Muscle of back (tissue), 11 donors: ENCODE results near the gene KNL1. TPM values are rescaled to one million over a fixed set of nuclear protein-coding genes. Genes with fewer than 3 reads are reported as not detected.
A peak's percentile ranks its signal among the peaks of the same experiment; 100 is the strongest.
"Not testable (repeated sequence)": the region's sequence is repeated elsewhere in the genome, so short reads cannot be mapped to it uniquely, and the experiment has no call there.

Experiments
- DNase-seq, 3 donors: peaks; one replicate each; pipeline versions ENCODE4 v3.0.0 to v3.0.0-alpha.2; 2013
- polyA plus RNA-seq, 10 donors: library from polyadenylated mRNA; unstranded; fragments of 120-200 nt; gene quantifications; one replicate each; pipeline ENCODE4 v1.2.1, GENCODE V29; 2013; ENCODE audit not compliant: insufficient read length in 10 of 10

KNL1 gene
- polyA plus RNA-seq, 10 donors, result 6.8 to 16.6 (median 12.1) TPM

DNA sequence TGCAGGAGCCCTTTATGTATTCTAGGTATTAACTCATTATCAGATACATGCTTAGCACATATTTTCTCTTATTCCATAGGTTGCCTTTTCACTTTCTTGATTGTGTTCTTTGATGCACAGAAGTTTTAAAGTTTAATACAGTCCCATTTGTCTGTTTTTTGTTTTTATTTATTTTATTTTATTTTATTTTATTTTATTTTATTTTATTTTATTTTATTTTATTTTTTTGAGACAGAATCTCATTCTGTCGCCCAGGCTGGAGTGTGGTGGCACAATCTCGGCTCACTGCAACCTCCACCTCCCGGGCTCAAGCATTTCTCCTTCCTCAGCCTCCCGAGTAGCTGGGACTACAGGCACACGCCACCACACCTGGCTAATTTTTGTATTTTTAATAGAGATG lies 17.1 kb upstream of the KNL1 start:
- DNase-seq, result not testable (repeated sequence)

DNA sequence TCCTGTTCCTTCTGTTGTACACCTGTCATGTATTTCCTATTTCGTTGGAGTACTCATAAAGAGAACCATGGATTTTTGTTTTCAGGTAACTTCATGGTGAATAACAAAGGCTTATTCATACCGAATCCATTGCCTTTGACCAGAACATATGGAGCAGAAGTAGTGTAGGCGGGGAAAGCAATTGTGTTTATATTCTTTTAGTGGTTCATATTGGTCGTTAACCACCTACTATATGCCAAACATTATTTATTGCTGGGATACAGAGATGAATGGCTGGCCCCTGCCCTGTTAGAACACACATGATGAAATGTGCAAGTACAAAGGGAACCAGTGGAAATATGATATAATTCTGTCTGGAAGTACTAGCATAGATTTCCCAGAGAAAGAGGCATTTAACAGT lies 15.2 kb upstream of the KNL1 start:
- no peak for DNase-seq

DNA sequence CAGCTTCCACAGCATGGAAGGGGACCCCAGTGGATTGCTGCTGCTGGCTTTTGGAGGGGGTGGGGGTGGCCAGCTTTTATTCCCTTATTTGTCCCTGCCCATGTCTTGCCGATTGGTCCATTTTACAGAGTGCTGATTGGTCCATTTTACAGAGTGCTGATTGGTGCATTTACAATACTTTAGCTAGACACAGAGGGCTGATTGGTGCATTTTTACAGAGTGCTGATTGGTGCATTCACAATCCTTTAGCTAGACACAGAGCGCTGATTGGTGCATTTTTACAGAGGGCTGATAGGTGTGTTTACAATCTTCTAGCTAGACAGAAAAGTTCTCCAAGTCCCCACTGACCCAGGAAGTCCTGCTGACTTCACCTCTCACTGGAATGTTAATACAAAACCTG lies 12.3 kb upstream of the KNL1 start:
- not testable (repeated sequence) for DNase-seq

DNA sequence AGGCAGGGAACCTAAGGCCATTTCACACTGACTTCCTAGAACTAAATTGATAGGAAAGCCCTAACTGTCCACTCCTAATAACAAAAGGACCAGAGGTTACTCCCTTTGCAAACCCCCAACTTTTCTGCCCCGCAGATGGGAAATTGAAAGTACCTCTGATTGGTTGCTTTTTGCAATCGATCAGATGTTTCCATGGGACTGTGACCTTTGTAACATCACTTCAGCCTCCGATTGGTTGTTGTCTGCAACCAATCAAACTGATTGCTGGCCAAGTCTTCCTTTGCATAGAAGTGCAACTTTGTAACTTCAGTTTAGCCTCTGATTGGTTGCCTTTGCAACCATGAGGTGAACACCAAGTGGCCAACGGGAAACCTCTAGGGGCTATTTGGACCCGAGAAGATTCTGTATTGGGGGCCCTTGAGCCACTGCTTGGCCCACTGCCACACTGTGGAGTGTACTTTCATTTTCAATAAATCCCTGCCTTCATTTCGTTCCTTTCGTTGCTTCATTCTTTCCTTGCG lies 11.3 kb upstream of the KNL1 start:
- peak; percentile 28 to 78 (median 71) for DNase-seq

DNA sequence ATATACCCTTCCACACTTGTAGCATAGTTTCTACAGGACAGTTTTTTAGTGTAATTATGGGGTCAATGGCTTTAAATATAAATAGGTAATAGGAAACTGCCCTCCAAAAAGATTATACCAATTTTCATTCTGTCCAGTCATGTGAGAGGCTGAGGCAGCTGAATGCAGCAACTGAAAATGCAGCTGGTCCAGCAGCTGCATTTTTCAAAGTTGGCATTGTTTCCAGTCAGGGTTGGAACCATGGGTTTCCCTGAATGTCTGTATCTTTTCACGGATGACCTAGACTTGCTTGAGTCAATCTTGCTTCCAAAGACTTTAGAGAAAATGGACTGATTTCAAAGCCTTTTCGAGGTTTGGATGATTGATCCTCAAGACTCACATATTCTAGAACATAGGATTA lies 9.9 kb upstream of the KNL1 start:
- DNase-seq, result peak; percentile 45 to 75 (median 54)

DNA sequence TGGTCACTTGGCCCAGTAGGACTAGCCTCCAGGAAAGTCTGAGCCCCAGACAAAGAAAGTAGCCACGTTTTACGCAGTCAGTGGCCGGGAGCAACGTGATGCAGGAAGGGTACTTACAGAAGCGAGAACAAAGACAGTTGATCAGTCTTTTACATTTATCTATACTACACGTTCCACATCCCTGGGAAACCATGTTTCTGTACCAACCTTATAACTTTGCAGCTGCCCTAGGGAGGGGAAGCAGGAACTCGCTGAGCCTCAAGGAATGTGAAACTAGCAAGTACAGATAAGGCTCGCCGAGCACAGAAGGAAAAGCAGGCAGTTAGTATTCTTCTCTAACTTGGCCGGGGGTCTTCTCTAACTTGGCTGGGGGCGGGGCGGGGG lies 3.4 kb upstream of the KNL1 start:
- DNase-seq, result peak in 1 of 3 donors; percentile 20

DNA sequence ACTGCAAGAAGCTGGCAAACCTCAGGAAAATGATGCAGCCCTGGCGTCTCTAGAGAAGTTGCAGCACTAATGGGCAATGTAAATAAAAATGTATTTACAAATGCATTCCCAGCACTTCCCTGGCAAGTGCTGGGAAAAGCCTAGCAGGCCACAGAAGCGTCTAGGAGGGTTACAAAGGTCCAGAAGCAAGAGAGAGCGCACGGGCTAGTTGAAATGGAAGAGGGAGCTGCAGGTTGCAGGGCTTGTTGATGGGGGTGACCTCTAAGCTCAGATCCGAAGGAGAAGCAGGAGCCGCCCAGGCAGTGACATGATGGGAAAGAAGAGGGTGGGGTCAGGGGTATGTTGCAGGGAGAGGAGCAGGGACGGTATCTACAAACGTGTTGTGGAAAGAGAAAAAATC lies 2.7 kb upstream of the KNL1 start:
- no peak for DNase-seq

DNA sequence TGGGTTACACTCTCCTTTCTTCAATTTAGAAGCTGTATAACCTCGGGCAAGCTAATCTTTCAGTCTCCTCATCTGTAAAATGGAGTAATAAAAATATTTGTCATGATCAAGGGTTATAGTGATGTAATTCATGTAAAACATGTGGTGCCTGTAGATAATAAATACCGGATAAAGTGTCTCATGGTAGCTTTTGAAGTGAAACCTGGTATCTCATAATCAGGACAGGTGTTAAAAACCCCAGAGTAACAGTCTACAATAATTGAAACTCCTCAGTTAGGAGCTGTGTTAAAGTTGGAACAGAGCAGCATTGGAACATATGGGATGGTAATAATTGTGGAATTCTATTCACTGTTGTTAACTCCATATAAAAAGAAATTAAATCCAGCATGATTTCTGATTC lies 884 bp upstream of the KNL1 start:
- no peak for DNase-seq

DNA sequence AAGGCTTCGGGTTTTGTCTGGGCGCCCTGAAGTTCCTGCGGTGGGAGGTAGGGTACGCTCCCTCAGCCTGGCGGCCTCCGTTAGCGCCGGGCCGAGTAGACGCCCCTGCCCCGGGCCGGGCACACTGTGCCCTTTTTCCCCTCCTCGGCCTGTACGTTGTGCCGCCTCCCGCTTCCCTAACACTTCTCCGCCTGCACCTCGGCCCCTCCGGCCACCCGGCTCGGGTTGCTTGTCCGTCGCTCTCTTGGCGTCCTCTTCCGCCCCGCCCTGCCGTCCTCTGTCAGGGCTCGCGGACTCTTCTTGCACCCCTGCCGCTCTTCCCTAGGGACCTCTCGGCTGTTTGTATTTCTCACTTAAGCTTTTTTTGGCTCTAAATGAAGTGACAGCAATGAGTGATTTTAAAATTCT lies 384 bp downstream of the KNL1 start:
- DNase-seq, result peak; percentile 47 to 91 (median 67)

DNA sequence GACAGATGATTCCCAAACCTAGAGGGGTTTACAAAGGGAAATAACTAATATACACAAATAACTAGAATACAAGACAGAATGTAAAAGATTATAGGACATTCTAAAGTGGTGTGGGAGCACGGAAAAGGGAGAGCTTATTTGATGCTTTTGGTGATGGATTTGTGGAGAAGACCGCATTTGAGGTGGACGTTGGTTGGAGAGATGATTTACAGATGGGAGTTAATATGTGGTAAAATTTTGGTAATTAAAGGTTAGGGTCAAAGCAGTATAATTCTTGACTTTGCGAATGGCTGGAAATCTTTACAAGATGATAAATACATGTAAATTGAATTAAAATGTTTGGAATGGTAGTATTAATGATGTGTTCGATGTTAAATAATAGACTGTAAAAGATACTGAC lies 1.2 kb downstream of the KNL1 start:
- no peak for DNase-seq

DNA sequence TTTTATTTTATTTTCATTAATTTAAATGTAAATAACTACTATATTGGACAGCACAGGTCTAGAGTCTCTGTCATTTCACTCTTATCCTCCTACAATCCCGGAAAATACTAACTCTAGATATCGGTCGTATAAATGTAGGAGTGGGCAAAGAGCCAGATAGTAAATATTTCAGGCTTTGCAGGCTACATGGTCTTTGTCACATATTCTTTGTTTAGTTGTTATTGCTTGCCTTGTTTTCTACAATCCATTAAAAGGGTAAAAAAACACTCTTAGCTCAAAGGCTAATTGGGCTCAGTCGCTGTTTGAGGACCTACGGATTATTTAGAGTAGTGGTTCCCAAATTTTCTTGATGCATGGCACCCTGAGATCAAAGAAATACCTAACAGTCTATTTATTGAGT lies 1.7 kb downstream of the KNL1 start:
- DNase-seq, result no peak

DNA sequence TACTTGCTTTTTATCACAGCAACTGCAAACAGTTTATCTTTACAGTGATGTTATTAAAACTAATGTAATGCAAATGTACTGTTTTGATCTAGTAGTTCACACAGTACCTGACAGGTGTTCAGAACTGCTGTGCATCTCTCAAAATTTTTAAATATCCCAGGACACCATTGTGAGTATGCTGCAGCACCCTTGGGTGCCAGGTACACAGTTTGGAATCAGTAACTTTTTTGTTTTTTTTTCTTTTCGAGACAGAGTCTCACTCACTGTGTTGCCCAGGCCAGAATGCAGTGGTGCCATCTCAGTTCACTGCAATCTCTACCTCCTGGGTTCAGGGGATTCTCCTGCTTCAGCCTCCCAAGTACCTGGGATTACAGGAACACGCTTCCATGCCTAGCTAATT lies 3.0 kb downstream of the KNL1 start:
- no peak for DNase-seq

DNA sequence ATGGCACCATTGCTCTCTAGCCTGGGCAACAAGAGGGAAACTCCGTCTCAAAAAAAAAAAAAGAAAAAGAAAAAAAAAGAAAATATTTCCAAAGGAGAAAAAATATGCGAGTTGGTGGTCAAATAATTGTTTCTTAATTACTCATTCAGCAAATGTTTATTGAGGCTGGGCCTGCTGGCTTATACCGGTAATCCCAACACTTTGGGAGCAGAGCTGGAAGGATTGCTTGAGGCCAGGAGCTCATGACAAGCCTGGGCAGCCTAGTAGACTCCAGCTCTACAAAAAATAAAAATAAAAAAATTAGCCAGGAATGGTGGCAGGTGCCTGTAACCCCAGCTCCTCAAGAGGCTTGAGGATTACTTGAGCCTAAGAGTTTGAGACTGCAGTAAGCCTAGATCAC lies 4.1 kb downstream of the KNL1 start:
- no peak for DNase-seq

DNA sequence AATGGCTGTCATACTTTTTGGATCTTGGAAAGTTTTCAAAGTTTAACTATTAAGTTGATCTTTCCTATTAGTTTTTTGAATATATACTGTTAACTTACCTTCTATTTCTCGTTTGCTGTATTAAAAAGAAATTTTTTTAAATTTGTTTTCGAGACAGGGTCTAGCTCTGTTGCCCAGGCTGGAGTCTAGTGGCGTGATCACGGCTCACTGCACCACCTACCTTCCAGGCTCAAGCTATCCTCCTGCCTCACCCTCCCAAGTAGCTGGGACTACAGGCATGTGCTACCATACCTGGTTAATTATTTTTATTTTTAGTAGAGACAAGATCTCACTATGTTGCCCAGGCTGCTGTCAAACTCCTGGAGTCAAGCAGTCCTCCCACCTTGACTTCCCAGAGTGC lies 4.6 kb downstream of the KNL1 start:
- no peak for DNase-seq

DNA sequence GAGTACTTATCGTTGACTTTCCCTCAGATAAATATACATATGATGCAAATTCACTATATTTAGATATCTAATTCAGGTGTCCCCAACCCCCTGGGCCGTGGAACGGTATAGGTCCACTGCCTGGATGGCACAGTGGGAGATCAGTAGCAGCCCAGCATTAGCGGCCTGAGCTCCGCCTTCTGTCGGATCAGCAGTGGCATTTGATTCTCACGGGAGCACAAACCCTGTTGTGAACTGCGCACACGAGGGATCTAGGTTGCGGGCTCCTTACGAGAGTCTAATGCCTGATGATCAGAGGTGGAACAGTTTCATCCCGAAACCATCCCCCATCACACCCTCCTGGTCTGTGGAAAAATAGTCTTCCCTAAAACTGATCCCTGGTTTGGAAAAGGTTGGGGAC lies 6.9 kb downstream of the KNL1 start:
- no peak for DNase-seq

DNA sequence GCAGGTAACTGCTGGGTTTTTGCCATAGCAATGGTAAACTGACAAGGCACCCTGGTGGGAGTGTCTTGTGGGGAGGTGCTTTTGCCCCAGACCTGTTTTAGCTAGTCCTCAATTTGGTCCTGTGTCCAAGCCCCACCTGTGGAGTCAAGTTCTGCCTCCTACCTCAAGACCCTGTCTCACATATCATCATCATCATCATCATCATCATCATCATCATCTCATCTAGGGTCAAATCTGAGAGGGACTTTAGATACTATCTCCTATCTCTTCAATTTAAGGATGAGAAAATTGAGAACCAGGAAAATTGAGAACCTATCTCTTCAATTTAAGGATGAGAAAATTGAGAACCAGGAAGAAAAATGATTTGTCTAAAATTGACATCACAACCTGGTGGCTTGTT lies 9.9 kb downstream of the KNL1 start:
- DNase-seq, result no peak

DNA sequence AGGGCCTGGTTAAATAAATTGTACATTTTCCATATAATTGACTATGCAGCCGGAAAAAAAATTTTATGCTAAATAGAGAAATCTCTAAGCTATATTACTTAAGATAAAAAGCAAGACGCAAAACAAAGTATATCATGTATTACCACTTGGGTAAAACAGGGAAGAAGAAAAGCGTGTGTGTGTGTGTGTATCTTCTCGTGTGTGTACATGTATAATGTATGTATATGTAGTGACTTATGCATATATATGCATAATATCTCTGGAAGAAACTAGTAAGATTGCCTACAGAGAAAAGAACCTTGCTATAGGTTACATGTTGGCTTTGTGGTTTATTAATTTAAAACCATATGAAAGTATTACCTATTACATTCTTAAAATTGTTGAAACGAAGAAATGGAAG lies 19.0 kb downstream of the KNL1 start:
- no peak for DNase-seq

DNA sequence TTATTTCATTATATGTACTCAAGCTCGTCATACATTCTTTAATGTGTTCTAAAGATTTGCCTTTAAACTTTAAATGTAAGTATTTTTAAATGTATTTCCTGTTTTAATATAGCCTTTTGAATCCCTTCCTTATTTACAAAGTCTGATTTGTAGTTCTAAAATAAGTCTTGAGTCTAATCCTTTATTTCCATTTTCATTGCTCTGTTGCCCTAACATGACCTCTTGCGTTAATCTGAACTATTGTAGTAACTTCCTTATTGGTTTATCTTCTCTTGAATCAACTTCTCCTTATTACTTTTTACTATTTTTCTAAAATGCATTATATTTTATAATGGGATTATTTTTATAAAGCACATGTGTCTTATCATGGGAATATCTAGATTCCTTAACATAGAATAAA lies 24.0 kb downstream of the KNL1 start:
- DNase-seq, result no peak

DNA sequence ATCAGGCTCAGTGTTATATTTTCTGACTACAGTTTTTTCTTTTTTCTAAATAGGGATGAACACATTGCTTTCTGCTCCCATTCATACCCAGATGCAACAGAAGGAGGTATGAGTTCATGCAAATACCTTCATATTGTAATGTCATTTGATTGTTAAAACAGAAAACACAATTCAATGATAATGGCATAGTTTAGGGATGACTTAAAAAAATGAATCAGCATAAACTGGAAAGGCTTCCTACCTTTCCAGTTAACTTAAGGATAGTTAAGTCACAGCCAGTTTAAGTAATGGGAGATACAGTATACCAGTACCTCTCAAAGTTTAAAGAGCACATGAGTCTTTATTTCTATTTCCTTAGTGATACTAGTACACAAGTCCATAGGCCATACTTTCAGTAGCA lies 24.9 kb downstream of the KNL1 start:
- DNase-seq, result no peak

DNA sequence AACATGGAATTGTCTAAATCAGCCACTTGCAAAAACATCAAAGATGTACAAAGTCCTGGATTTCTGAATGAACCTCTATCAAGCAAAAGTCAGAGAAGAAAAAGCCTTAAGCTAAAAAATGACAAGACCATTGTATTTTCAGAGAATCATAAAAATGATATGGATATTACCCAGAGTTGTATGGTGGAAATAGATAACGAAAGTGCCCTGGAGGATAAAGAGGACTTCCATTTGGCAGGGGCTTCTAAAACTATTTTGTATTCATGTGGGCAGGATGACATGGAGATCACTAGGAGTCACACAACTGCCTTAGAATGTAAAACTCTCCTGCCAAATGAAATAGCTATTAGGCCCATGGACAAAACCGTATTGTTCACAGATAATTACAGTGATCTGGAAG lies 29.3 kb downstream of the KNL1 start:
- no peak for DNase-seq

DNA sequence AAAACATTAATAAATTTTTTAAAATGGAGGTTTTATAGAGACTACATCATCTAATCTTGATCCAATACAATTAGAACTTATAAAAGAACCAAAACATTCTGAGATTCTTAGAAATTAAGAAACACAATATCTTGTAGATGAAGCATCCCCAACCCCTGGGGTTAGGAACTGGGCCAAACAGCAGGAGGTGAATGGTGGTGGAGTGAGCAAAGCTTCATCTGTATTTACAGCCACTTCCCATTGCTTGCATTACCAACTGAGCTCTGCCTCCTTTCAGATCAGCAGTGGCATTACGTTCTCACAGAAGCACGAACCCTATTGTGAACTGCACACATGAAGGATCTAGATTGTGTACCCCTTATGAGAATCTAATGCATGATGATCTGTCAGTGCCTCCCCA lies 36.3 kb downstream of the KNL1 start:
- DNase-seq, result no peak

DNA sequence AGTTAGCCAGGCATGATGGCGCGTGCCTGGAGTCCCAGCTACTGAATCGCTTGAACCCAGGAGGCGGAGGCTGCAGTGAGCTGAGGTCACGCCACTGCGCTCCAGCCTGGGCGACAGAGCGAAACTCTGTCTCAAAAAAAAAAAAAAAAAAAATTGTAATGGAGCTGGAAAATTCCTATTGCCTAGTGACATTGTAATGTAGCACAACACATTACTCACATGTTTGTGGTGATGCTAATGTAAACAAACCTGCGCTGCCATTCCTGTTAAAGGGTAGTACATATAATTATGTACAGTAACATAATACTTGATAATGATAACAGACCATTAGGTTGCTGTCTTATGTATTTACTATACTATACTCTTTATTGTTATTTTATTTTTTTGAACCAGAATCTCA lies 39.1 kb downstream of the KNL1 start:
- no peak for DNase-seq

DNA sequence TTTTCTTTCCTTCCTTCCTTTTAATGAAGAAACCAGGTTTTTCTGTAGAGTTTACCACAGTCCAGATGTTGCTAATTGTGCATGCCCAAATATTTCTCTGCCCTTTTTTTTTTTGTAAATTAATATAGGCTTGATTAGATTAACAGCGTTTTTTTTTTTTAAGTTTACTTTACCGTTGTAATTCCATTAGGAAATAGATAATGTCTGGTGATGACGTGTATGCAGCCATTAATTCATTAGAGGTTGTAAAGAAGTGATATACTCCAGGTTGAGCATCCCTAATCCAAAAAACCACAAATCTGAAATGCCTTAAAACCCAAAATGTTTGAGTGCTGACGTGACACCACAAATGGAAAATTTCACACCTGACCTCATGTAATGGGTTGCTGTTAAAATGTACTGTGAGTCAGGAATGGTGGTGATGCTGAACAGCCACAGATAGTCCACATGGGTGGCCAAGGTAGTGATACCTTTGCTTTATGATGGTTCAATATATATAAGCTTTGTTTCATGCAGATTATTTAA lies 43.2 kb downstream of the KNL1 start:
- no peak for DNase-seq

DNA sequence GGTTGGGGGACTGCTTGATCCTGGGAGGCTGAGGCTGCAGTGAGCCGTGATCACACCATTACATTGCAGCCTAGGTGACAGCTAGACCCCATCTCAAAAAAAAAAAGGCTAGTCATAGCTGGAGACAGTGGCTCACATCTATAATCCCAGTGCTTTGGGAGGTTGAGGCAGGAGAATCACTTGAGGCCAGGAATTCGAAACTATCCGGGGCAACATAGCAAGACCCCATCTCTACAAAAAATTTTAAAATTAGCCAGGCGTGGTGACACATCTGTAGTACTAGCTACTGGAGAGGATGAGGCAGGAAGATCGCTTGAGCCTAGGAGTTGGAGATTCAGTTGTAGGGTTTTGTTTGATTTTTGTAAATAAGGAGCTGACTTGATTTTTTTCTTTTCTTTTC lies 45.6 kb downstream of the KNL1 start:
- no peak for DNase-seq

DNA sequence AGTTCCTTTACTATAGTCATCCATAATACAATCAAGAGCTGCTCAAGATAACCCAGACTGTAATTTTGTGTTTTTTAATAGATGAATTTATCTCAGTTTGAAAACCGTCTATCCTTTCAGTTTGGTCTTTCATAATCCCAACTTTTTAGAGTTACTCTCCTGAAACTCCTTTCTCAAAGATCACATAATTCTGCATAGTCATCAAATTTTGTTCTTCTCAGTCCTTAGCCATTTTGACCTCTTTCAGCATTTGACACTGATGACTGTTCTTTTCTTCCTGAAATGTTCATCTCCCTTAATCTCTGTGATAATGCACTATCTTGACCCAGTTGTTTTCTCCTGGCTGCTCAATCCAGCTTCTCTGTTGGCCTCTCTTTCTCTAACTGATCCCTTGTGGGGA lies 53.5 kb downstream of the KNL1 start:
- DNase-seq, result no peak
